ENCODE measurements around the gene SHROOM3.

DNA sequence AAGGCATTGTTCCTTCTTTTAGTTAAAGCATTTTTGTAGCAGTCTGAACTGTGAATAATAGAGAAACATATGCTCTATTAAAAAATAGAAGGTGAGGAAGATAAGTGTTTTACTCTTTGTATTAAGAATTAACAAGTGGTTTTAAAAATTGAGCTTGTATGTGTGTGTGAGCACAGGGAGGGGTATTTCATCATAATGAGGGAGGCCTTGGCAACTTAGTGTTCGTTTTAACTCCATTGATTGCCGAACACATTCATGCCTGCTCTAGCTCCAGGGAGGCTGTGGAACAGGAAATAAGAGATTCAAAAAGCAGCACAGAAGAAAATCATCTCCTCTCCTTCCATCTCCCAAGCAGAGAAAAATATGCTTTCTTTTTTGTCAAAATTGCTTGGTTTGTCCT is 14.8 kb downstream of the SHROOM3 start:
- TF ChIP-seq, protein P1, sequence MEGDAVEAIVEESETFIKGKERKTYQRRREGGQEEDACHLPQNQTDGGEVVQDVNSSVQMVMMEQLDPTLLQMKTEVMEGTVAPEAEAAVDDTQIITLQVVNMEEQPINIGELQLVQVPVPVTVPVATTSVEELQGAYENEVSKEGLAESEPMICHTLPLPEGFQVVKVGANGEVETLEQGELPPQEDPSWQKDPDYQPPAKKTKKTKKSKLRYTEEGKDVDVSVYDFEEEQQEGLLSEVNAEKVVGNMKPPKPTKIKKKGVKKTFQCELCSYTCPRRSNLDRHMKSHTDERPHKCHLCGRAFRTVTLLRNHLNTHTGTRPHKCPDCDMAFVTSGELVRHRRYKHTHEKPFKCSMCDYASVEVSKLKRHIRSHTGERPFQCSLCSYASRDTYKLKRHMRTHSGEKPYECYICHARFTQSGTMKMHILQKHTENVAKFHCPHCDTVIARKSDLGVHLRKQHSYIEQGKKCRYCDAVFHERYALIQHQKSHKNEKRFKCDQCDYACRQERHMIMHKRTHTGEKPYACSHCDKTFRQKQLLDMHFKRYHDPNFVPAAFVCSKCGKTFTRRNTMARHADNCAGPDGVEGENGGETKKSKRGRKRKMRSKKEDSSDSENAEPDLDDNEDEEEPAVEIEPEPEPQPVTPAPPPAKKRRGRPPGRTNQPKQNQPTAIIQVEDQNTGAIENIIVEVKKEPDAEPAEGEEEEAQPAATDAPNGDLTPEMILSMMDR (IDR thresholded peaks at IDR 0.05): no peak
- TF ChIP-seq RFX5 (IDR thresholded peaks at IDR 0.05) (no peak), GATA3 (IDR thresholded peaks at IDR 0.05; ENCODE audit: borderline replicate concordance) (no peak), MAFK (IDR thresholded peaks at IDR 0.05; ENCODE audit: partially characterized antibody) (no peak), KDM5A (IDR thresholded peaks at IDR 0.05) (no peak), ZC3H11A (IDR thresholded peaks at IDR 0.05) (no peak), NR3C1 (IDR thresholded peaks at IDR 0.05) (no peak), POLR2A (IDR thresholded peaks at IDR 0.05; ENCODE audit: low read length) (no peak)
- TF ChIP-seq, protein P2, sequence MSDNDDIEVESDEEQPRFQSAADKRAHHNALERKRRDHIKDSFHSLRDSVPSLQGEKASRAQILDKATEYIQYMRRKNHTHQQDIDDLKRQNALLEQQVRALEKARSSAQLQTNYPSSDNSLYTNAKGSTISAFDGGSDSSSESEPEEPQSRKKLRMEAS (IDR thresholded peaks at IDR 0.05): no peak
- TF ChIP-seq, protein P3, sequence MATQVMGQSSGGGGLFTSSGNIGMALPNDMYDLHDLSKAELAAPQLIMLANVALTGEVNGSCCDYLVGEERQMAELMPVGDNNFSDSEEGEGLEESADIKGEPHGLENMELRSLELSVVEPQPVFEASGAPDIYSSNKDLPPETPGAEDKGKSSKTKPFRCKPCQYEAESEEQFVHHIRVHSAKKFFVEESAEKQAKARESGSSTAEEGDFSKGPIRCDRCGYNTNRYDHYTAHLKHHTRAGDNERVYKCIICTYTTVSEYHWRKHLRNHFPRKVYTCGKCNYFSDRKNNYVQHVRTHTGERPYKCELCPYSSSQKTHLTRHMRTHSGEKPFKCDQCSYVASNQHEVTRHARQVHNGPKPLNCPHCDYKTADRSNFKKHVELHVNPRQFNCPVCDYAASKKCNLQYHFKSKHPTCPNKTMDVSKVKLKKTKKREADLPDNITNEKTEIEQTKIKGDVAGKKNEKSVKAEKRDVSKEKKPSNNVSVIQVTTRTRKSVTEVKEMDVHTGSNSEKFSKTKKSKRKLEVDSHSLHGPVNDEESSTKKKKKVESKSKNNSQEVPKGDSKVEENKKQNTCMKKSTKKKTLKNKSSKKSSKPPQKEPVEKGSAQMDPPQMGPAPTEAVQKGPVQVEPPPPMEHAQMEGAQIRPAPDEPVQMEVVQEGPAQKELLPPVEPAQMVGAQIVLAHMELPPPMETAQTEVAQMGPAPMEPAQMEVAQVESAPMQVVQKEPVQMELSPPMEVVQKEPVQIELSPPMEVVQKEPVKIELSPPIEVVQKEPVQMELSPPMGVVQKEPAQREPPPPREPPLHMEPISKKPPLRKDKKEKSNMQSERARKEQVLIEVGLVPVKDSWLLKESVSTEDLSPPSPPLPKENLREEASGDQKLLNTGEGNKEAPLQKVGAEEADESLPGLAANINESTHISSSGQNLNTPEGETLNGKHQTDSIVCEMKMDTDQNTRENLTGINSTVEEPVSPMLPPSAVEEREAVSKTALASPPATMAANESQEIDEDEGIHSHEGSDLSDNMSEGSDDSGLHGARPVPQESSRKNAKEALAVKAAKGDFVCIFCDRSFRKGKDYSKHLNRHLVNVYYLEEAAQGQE (IDR thresholded peaks at IDR 0.05): no peak
- TF ChIP-seq, protein P4, sequence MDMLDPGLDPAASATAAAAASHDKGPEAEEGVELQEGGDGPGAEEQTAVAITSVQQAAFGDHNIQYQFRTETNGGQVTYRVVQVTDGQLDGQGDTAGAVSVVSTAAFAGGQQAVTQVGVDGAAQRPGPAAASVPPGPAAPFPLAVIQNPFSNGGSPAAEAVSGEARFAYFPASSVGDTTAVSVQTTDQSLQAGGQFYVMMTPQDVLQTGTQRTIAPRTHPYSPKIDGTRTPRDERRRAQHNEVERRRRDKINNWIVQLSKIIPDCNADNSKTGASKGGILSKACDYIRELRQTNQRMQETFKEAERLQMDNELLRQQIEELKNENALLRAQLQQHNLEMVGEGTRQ (IDR thresholded peaks at IDR 0.05): no peak
